ENCODE results near the gene ADGRG7. TPM values are rescaled to one million over a fixed set of nuclear protein-coding genes. Genes with fewer than 3 reads are reported as not detected.
A peak's percentile ranks its signal among the peaks of the same experiment; 100 is the strongest.

The ADGRG7 gene
- total RNA-seq, 4 donors from 2014 or later, result 1.8 to 18.3 (median 12.1) TPM

GRCh38 chr3:100629421-100630127, 20.2 kb downstream of the ADGRG7 start:
- 67 to 71% methylated on average over 3 of the region's 3 CpGs for WGBS, 2 donors (ENCODE audit: low coverage in 1 of 2)
- H3K4me1 ChIP-seq, result no peaks in the 10 kb centered on the region
- in situ Hi-C loops (cut with MboI; ENCODE audit: low pct_ligation_motif_present in 1 of 4, low pct_unique_long_range_greater_than_20kb in 1 of 4, low sequenced_read_pairs in 3 of 4) (no loop called here), intact Hi-C loops (cut with DNase I; ENCODE audit: low total_unique reads) (no loop called here)
- no peak overlapping the region for H3K27ac ChIP-seq
- H3K4me3 ChIP-seq, result no peak overlapping the region
- no peak for DNase-seq
- no peaks in the 10 kb centered on the region for H3K36me3 ChIP-seq
- no peaks in the 10 kb centered on the region for H3K9me3 ChIP-seq
- no peaks in the 10 kb centered on the region for H3K27me3 ChIP-seq
- TF ChIP-seq POLR2A (IDR thresholded peaks at IDR 0.05), result no peak
- TF ChIP-seq EP300 (IDR thresholded peaks at IDR 0.05; ENCODE audit: low read depth), result no peak
- no peak for TF ChIP-seq POLR2AphosphoS5 (IDR thresholded peaks at IDR 0.05)
- no peak for TF ChIP-seq CTCF (IDR thresholded peaks at IDR 0.05)

- no peak for TF ChIP-seq POLR2A (IDR thresholded peaks at IDR 0.05)
- TF ChIP-seq CTCF (IDR thresholded peaks at IDR 0.05), result no peak
- no peak for TF ChIP-seq POLR2AphosphoS5 (IDR thresholded peaks at IDR 0.05)
- no peak for TF ChIP-seq EP300 (IDR thresholded peaks at IDR 0.05; ENCODE audit: low read depth)
- no peaks in the 10 kb centered on the region for H3K9me3 ChIP-seq
- intact Hi-C loops (cut with DNase I; ENCODE audit: low total_unique reads) (no loop called here), in situ Hi-C loops (cut with MboI; ENCODE audit: low pct_ligation_motif_present in 1 of 4, low pct_unique_long_range_greater_than_20kb in 1 of 4, low sequenced_read_pairs in 3 of 4) (no loop called here)
- 88 to 91% methylated on average over 1 of the region's 1 CpG for WGBS, 2 donors (ENCODE audit: low coverage in 1 of 2)
- H3K27ac ChIP-seq, result no peak overlapping the region
- H3K27me3 ChIP-seq, result no peaks in the 10 kb centered on the region
- peaks cover 0 to 6% (median 0%) of the 10 kb centered on the region in 4 donors for H3K4me1 ChIP-seq
- no peaks in the 10 kb centered on the region for H3K36me3 ChIP-seq
- DNase-seq, result no peak
- no peak overlapping the region for H3K4me3 ChIP-seq
These were observed 21.3 kb downstream of the ADGRG7 start for GRCh38 chr3:100630664-100631063.

- TF ChIP-seq CTCF (IDR thresholded peaks at IDR 0.05) (no peak), EP300 (IDR thresholded peaks at IDR 0.05; ENCODE audit: low read depth) (no peak), POLR2AphosphoS5 (IDR thresholded peaks at IDR 0.05) (no peak), POLR2A (IDR thresholded peaks at IDR 0.05) (no peak)
- in situ Hi-C loops (cut with MboI; ENCODE audit: low pct_ligation_motif_present in 1 of 4, low pct_unique_long_range_greater_than_20kb in 1 of 4, low sequenced_read_pairs in 3 of 4), result no loop called here
- intact Hi-C loops (cut with DNase I; ENCODE audit: low total_unique reads), result no loop called here
- Histone ChIP-seq H3K27me3 (no peaks in the 10 kb centered on the region), H3K9me3 (no peaks in the 10 kb centered on the region), H3K4me3 (no peak overlapping the region), H3K4me1 (peaks cover 0 to 8% (median 0%) of the 10 kb centered on the region in 4 donors), H3K27ac (no peak overlapping the region), H3K36me3 (no peaks in the 10 kb centered on the region)
- WGBS, 2 donors (ENCODE audit: low coverage in 1 of 2), result 81 to 90% methylated on average over 1 of the region's 1 CpG
- no peak for DNase-seq
These were observed 21.8 kb downstream of the ADGRG7 start for GRCh38 chr3:100631236-100631635.

GRCh38 chr3:100634493-100635272, 25.3 kb downstream of the ADGRG7 start:
- intact Hi-C loops (cut with DNase I; ENCODE audit: low total_unique reads) (no loop called here), in situ Hi-C loops (cut with MboI; ENCODE audit: low pct_ligation_motif_present in 1 of 4, low pct_unique_long_range_greater_than_20kb in 1 of 4, low sequenced_read_pairs in 3 of 4) (no loop called here)
- peak in 3 of 5 experiments; percentile 21 to 61 (median 51) for TF ChIP-seq CTCF (IDR thresholded peaks at IDR 0.05)
- TF ChIP-seq POLR2A (IDR thresholded peaks at IDR 0.05), result no peak
- no peaks in the 10 kb centered on the region for H3K27me3 ChIP-seq
- no peaks in the 10 kb centered on the region for H3K36me3 ChIP-seq
- peaks cover 0 to 8% (median 0%) of the 10 kb centered on the region in 4 donors for H3K4me1 ChIP-seq
- peak; percentile 74 for DNase-seq
- no peaks in the 10 kb centered on the region for H3K9me3 ChIP-seq
- H3K27ac ChIP-seq, result peak overlapping the region in 2 of 4 donors; percentile 29 to 41
- 20 to 32% methylated on average over 1 to 5 of the region's 5 CpGs for WGBS, 2 donors (ENCODE audit: low coverage in 1 of 2)
- no peak overlapping the region for H3K4me3 ChIP-seq

Measured in transverse colon (tissue), 4 donors.